NCI-H82 treated with DMSO at 0.1 percent for 48 hours (cell line): ENCODE measurements around the gene ALG1.
"Not testable (repeated sequence)": the region's sequence is repeated elsewhere in the genome, so short reads cannot be mapped to it uniquely, and the experiment has no call there.

Experiments
- DNase-seq: peaks from one replicate; lab custom pipeline; 2025; ENCODE audit not compliant: unreplicated experiment; lab: John Stamatoyannopoulos, UW

Gene ALG1

DNA sequence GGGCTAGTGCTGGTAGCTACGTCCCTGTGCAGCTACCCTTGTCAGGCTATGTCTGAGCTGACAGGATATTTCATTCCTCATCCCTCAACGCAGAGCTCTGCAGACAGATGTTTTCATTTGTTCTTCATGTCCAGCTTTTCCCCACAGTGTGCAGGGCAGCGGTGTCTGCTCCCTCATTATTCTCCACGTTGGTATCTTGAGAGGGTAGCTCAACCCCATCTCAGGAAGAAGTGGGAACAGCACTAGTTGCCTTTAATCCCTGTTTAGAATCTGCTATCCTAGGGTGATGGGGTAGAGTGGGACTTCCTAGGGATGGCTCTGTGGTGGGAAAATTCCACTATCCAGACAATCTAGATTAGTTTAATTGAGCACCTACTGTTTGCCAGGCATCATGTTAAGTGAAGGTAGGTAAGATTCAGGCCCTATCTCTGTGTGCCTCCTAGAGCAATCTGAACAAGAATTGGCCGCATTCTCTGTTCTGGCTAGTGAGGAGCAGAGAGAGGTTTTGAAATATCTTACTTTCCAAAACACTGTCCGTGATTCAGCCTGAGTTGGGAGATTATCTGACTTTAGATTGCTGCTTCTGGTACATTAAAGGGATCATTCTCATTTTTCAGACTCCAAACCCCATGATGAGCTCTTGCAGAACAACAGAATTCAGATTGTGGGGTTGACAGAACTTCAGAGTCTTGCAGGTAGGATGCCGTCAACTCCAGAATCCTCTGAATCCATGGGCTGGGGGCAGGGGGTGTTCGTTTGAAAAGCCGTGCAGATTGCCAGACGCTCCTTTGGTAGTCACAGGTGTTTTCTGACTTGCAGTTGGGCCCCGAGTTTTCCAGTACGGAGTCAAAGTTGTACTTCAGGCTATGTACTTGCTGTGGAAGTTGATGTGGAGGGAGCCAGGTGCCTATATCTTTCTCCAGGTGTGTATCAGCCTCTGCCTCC, 963 bp downstream of the ALG1 start:
- no peak for DNase-seq

GRCh38 chr16:5073279-5073629, 1.6 kb downstream of the ALG1 start:
- DNase-seq, result no peak

DNA sequence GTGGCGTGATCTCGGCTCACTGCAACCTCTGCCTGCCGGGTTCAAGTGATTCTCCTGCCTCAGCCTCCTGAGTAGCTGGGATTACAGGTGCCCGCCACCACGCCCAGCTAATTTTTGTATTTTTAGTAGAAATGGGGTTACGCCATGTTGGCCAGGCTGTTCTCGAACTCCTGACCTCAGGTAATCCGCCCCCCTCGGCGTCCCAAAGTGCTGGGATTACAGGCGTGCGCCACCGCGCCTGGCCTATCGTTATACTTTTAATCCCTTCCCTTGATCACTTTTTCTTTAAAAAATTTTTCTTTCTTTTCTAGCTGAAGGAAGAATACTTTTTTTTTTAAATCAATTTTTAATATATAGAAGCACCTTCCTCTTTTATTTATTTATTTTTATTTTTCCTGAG, 2.1 kb downstream of the ALG1 start:
- DNase-seq, result not testable (repeated sequence)

- DNase-seq, result no peak
Observed at GRCh38 chr16:5075637-5076036, 4.0 kb downstream of the ALG1 start.

- DNase-seq, result no peak
Observed at GRCh38 chr16:5077304-5077703, 5.7 kb downstream of the ALG1 start.

DNA sequence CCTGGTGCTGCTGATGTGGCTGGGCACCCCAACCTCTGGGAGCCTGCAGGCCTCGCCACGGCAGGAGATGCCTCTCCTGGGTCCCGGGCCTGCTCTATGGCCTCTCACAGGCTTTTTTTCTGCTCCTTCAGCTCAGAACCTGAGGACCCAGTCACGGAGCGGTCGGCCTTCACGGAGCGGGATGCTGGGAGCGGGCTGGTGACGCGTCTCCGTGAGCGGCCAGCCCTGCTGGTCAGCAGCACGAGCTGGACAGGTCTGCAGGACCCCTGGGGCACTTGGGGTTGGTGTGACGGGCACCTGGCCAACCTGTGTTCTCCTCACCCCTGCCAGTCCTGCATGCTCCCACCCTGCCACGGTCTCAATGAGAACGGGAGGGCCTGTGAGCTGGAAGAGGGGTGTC, 7.0 kb downstream of the ALG1 start:
- DNase-seq, result no peak

DNA sequence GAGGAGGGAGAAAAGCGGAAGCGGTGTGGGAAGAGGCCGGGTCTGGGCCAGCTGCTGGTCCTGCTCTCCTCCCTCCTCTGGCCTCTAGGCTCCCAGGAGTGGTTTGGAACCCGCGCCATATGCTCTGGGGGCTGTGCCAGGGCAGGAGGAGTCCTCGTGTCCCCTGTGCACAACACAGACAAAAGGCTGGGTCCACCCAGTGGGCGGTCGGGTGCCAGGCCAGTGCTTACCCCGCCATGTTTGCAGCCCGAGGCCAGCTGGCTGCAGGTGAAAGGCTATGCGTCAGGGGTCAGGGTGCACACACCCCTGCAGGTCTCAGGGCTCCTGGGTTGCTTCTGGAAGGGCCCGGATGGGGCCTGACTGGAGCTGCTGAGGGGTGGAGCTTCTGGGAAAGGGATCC, 8.8 kb downstream of the ALG1 start:
- DNase-seq, result not testable (repeated sequence)

- DNase-seq, result not testable (repeated sequence)
Observed at GRCh38 chr16:5080996-5081395, 9.4 kb downstream of the ALG1 start.

DNA sequence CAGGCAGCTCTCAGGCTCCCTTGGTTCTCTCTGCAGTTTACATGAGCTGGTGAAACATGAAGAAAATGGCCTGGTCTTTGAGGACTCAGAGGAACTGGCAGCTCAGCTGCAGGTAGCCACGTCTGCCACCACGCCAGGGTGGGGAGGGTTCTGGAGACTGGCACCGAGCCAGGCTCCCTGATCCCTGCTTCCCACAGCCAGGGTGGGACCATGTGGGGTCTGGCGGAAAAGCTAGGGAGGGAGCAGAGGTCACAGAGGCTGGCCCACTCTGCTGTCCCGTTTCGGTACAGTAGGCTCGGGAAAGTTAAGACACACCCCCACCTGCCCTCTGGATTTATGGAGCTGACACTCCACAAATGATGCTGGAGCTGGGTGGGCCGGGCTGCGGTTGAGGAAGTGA, 12.0 kb downstream of the ALG1 start:
- DNase-seq, result not testable (repeated sequence)

GRCh38 chr16:5084099-5084731, 12.6 kb downstream of the ALG1 start:
- not testable (repeated sequence) for DNase-seq

DNA sequence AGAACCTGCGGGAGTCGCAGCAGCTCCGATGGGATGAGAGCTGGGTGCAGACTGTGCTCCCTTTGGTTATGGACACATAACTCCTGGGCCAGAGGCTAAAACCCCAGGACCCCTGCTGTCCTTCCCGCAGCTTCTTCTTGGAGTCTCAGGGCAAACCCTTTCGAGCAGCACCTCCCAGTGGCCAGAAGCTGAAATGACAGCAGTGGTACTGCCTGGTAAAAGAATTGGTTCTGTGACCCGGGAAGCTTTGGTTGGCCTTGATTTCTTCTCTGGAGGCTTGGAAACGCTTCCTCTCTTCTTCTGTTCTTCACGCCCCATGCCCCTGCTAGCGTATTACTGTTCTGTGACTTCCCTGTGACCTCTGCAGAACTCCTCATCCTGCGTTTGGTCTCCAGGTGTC, 13.2 kb downstream of the ALG1 start:
- not testable (repeated sequence) for DNase-seq

GRCh38 chr16:5085716-5086115, 14.1 kb downstream of the ALG1 start:
- DNase-seq, result not testable (repeated sequence)

DNA sequence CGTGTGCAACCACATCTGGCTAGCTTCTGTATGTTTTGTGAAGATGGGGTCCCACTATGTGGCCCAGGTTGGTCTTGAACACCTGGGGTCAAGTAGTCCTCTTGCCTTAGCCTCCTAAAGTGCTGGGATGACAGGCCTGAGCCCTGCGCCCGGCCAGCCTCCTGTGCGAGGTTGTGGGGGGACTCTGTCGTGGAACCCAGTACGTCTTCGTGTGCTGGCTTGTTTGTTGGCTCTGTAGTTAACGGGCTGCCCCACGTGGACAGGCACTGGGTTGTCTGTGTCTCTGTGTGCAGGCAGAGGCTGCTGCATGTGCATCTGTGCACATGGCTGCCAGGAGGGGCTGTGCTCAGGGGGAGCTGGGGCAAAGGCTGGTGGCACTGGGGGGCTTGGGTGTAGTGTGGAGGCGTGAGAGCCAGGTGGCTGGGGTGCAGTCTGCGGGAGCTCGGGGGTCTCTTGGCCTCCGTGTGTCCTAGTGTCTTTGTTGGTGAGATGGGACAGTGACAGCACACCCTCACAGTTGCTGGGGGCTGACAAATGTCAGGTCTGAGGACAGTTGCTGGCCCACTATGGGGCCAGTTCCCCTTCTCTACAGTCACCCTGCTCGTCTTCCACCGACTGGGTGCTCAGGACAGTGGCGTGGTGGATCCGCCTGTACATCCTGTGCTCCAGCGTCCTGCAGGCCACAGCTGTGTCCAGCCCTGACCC, 16.6 kb downstream of the ALG1 start:
- not testable (repeated sequence) for DNase-seq

DNA sequence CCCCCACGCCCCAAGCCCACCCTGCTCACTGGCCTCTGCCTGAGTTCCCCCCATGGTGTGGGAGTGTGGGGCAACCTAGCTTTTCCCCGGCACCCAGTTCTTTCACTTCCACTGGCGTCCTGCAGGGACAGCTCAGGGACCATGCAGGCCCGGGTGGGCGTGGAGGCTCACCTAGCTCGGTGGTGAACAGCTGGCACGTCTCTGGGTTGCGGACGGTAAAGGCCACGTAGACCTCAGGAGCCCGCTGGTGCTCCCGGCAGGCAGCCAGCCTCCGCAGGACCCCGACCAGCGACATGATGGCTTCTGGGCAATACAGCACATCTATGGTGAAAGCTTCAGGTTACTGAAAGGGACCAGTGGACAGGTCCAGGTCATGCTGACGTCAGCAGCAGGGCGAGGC, 17.3 kb downstream of the ALG1 start:
- DNase-seq, result not testable (repeated sequence)

GRCh38 chr16:5089911-5090555, 18.4 kb downstream of the ALG1 start:
- DNase-seq, result not testable (repeated sequence)

DNA sequence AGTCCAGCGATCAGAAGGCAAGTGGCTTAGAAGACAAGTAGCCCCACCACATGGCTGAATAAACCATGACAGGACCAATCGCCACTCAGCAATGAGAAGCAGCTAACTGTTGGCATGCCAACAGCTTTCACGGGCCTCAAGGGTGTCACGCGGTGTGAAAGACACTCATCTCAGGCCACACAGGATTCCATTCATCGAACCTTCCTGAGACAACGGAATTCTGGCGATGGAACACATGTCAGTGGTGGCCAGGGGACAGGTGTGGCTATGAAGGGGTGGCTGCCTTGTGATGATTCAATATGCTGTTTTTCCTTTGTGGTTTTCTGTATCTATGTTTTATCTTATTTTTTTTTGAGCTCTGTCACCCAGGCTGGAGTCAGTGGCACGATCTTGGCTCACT, 18.9 kb downstream of the ALG1 start:
- DNase-seq, result not testable (repeated sequence)

- not testable (repeated sequence) for DNase-seq
Observed at GRCh38 chr16:5093081-5093480, 21.4 kb downstream of the ALG1 start.

DNA sequence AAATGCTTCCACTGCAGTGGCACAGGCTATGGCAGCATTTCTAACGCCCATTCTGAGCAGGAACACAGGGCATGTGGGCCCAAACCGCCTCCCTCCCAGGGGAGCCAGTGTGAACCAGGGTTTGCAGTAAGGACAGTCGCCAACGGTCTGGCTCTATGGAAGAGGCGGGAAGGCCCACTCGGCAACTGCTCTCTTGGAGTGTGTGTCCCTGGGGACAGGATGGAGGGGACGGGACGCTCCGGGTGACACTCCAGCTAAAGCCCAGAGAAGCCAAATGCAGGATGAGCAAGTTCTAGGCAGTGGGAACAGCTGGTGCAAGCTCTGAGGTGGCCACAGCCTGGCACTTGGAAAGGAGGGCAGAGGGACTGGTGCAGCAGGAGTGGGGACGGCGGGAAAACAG, 22.1 kb downstream of the ALG1 start:
- not testable (repeated sequence) for DNase-seq

- DNase-seq, result not testable (repeated sequence)
Observed at GRCh38 chr16:5095145-5095830, 23.6 kb downstream of the ALG1 start.

DNA sequence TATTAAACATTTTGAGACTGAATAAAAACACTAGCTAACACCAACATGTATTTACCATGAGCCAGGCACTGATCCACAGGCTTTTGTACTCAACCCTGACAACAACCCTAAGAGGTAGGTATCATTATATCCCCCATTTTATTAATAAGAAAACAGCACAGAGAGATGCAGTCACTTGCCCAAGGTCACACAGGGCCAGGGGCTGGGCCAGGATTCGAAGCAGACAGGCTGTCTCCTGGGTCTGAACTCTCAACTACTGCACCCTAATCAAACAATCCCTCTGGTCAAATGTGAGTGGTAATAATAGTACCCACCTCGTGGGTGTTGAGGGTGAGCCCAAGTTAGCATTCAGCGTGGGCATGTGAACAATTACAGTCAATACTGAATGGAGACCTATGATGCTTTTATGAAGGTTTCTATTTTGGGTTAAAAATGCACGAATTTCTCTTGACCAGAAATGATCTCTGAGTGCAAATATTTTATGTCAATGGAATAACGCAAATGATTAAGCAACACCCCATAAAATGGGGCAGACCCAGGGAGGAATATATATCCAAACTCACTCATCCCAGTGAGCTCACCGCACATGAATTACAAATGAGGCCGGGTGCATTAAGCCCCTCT, 24.9 kb downstream of the ALG1 start:
- DNase-seq, result not testable (repeated sequence)
